ENCODE results near the gene RPL32. TPM values are rescaled to one million over a fixed set of nuclear protein-coding genes. Genes with fewer than 3 reads are reported as not detected.
"Not testable (repeated sequence)": the region's sequence is repeated elsewhere in the genome, so short reads cannot be mapped to it uniquely, and the experiment has no call there.

RPL32 gene
- total RNA-seq, 1 donor from 2014 or later = 868 TPM

DNA sequence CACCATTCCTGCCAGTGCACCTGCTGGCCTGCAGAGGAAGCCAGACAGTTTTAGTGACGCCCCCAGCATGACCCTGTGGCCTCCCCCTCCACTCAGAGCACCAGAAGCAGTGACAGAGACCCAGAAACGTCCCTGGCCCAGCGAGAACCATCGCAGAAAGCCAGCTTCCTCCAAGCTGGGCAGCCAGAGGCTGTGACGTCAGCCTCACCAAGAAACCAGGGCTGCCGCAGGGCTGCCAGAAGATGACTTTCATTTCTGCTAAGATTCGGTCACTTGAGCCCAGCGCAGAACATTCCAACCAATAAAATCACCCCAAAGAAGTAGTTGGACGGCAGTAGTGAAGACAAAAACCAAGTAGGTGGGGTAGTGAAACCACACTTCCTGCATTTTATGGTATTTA is 29.6 kb upstream of the RPL32 start:
- DNase-seq (peak; percentile 69), ATAC-seq (ENCODE audit: poor library complexity) (no peak)
- intact Hi-C loops (cut with DNase I) = no loop called here

DNA sequence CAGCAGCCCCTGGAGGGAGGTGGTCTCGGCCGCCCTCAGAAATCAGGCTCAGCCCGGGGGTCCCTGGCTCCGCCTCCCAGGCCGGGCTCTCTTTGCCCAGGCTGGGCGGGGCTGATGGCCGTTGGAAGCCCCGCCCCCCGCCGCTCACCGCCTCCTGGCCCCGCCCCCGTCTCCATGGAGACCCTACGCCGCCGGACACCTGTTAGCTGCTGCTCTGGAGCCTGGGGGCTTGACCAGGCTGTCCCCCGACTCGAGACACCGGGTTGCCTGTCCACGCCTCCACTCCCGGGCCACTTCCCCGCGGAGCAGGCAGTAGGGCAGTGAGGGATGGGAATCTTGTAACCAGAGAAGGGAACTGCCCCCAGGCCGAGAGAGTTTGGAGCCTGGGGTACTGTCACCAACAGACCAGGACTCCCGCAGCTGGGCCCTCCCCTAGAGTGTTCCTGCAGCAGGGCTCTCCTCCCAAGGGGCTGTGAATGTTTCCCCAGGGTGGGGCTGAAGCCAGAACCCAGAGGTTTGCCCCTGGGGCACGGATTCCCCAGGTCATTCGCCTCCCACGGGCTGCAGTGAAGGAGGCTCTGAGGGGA is 27.8 kb upstream of the RPL32 start:
- intact Hi-C loops (cut with DNase I) = loop anchor here (2.0 to 5.0 kb wide), 2 partner anchors 22 to 128 kb away; no protein-coding TSS in a partner anchor
- ATAC-seq (ENCODE audit: poor library complexity) (peak; percentile 80), DNase-seq (peak; percentile 69)

DNA sequence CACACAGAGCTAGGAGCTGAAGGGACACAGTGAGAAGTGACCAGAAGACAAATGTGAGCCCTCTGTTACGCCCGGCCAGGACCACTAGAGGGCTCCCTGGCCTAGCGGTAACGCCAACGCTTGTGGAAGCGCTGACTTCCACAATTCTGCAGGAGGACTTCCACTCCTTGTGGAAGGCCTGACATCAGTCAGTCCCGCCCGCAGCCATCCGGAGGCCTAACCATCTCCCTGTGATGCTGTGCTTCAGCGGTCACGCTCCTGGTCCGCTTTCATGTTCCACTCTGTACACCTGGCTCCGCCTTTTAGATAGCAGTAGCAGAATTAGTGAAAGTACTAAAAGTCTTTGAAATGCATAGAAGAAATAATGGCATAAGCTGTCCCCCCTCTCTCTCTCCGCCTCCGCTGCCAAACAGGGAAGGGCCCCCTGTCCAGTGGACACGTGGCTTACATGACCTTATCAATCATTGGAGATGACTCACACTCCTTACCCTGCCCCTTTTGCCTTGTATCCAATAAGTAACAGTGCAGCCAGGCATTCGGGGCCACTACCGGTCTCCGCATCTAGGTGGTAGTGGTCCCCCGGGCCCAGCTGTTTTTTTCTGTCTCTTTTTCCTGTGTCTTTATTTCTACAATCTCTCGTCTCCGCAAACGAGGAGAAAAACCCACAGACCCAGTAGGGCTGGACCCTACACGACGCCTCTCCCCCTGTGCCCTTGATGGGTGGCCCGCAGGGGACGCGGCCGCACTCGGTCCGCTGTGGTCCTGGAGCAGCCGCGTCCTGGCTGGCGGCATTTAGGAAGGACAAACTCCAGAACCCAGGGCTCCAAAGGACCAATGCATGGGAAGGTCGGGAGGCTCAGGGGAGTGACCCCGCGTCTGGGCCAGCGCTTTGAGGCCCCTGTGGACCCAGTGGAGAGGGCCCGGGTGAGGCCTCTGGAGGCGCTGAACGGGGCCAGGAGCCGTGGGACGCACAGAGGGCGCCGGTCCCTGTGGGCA is 27.0 kb upstream of the RPL32 start:
- intact Hi-C loops (cut with DNase I) = loop anchor here (2.0 to 5.0 kb wide), 2 partner anchors 22 to 129 kb away; no protein-coding TSS in a partner anchor
- DNase-seq = peak; percentile 91
- peak; percentile 96 for ATAC-seq (ENCODE audit: poor library complexity)

DNA sequence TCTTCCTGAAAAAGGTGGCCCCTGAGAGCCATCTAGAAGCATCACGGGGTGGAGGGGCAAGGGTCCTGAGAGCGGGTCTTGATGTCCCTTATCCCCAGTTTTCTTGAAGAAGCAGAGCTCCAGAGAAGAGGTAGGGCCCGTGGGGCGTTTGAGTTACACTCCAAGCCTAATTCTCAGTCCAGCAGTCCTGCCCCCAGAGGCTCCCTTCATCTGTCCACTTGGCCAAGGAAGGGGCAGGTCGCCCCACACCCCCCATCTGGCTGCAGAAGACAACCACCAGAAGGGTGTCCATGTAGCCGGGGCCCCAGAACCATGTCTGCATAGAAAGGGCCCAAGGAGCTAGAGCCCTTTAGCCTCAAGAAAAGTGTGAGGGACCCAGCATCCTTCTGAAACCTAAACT is 25.5 kb upstream of the RPL32 start:
- no peak for DNase-seq
- intact Hi-C loops (cut with DNase I) = loop anchor here (5.0 kb wide), 1 partner anchor 130 kb away; no protein-coding TSS in a partner anchor
- ATAC-seq (ENCODE audit: poor library complexity) = no peak

DNA sequence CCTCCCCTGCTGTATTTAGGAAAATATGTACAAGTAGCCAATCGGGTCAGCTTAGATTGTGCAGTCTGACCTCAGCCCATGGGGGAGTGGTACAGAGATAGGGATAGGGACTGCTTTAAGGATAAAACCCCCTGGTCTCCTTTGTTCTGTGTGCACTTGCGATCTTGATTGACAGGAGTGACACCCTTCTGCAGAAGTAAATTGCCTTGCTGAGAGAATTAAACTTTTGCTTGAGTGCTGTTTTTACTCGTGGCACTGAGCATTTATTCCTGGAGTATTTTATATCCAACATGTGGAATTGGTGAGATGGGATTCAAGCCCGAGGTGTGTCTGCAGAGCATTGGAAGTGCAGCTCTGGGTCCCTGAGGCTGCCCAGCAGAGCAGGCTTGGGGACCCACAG is 23.9 kb upstream of the RPL32 start:
- no peak for ATAC-seq (ENCODE audit: poor library complexity)

DNA sequence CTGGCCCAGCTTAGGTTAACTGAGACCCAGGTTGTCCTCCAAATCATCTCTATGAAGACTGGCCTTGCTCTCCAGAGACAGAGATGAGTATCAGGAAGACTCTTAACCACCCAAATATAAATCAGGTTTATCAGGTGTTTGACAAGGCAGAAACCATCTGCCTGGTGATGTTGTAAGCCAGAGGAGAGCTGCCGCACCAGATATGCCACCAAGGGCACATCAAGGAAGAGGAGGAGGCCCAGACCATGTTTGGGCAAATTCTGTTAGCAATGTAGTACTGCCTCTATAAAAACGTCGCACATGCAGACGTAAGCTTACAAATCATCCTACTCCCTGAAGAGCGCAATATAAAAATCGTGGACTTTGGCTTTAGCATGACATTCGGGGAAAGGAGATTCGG is 21.0 kb upstream of the RPL32 start:
- intact Hi-C loops (cut with DNase I) = no loop called here
- DNase-seq = no peak

More for the DNA sequence above, 23.9 kb upstream of the RPL32 start:
- intact Hi-C loops (cut with DNase I) = loop anchor here (5.0 kb wide), 1 partner anchor 132 kb away; no protein-coding TSS in a partner anchor
- no peak for DNase-seq

DNA sequence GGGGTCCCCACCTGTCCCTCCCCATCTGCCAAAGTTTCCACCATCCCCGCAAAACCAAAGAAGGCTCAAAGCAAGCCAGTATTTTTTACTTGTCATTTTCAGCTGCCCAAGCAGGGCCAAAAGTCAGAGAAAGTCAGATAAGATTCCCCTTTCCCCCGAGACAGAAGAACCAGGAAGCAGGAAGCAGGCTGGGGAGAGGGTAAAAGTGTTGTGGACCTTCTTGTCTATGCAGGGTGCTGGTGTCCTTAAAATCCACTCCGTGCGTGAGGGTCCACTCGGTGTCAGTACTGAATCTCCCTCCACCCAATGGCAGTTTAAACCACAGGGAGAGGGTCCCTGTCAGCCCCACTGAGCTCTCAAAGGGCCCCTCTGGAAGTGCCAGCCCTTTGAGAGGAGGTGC is 20.2 kb upstream of the RPL32 start:
- intact Hi-C loops (cut with DNase I) = no loop called here
- no peak for DNase-seq
- ATAC-seq (ENCODE audit: poor library complexity) = no peak

More for the DNA sequence above, 21.0 kb upstream of the RPL32 start:
- no peak for ATAC-seq (ENCODE audit: poor library complexity)

DNA sequence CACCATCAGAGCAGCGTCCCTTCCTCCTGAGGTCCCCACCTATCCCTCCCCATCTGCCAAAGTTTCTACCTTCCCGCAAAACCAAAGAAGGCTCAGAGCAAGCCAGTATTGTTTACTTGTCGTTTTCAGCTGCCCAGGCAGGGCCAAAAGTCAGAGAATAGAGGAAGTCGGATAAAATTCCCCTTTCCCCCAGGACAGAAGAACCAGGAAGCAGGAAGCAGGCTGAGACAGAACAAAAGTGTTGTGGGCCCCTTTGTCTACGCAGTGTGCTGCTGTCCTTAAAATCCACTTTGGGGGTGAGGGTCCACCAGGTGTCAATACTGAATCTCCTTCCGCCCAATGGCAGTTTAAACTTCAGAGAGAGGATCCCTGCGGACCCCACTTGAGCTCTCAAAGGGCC is 18.5 kb upstream of the RPL32 start:
- intact Hi-C loops (cut with DNase I) = no loop called here
- DNase-seq (no peak), ATAC-seq (ENCODE audit: poor library complexity) (no peak)

DNA sequence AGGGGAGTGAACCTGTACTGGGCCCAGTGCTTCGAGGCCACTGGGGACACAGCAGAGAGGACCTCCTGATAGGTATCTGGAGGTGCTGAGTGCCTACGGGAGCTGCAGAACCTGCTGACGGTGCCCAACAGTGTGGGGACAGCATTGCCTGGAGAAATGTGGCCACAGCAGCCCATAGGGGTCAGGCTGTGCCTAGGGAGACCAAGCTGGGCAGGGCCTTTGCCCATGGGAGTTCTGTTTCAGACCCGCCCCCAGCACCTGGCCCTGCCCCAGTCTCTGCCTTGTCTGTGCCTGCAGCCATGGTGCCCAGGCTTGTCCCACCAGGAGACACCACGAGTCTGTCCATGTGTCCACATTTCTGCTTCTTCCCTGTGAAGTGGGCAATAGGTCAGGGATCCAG is 15.3 kb upstream of the RPL32 start:
- DNase-seq (no peak), ATAC-seq (ENCODE audit: poor library complexity) (no peak)
- intact Hi-C loops (cut with DNase I) = no loop called here

DNA sequence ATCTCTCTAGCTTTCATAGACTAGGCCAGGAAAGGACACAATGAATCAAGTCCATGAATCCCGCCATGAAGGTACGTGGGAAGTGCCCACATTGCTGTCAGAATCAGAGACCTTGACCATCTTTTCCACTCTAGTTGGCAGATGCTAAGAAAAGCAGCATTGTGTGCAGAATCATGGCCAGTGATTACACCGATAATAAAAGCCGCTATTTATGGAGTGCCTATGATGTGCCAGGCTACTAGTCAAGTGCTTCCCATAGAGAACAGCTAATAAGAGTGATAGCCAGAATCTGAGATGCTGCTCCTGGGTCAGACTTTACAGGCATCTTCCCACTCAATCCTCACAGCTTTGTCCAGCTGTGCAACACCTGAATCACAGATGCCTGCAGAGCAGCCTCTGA is 13.2 kb upstream of the RPL32 start:
- DNase-seq = no peak
- no peak for ATAC-seq (ENCODE audit: poor library complexity)
- intact Hi-C loops (cut with DNase I) = no loop called here

DNA sequence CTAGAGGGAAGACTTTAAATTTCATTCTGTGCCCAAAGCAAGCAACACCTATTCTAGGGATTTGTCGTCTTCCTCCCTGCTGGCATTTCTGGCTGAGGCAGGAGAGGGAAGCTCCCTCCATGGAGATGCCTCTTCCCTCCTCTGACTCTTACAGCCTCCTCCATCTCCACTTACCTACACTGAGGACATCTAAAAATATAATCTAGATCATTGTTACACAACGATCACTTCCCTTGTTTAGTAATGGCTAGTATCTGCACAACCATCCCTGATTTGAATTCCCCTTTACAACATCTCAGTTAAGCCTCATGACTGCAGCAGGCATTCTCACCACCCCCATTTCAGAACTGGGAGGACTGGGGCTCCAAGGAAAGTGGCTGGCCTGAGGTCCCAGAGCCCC is 12.5 kb upstream of the RPL32 start:
- ATAC-seq (ENCODE audit: poor library complexity); intact Hi-C loops (cut with DNase I); DNase-seq: not testable (repeated sequence)

DNA sequence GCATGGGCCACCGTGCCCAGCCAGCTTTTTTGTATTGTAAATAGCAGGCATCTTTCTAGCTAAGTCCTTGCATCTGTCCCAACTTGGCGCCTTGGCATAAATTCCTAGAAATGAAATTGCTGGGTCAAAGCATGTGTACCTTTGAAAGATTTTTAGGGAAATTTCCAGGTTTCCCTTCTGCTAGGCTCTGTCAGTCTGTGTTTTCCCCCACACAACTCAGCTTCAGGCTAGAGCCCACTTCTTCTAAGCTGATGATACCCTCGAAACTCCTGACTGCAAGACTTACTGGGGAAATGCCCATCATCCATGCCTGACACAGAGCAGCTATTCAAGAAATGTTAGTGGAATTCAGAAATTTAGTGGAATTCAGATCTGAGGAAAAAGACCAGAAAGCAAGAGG is 10.8 kb upstream of the RPL32 start:
- no peak for DNase-seq
- intact Hi-C loops (cut with DNase I) = no loop called here
- ATAC-seq (ENCODE audit: poor library complexity) = no peak

DNA sequence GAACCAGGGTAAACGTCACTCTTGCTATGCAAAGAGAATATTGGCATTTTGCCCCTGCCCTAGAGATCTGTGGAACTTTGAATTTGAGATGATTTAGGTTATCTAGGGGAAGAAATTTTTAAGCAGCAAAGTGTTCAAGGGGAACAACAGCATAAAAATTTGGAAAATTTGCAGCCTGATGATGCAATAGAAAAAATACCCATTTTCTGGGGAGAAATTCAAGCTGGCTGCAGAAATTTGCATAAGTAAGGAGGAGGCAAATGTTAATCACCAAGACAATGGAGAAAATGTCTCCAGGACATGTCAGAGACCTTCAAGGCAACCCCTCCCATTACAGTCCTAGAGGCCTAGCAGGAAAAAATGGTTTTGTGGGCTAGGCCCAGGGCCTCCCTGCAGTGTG is 4.4 kb upstream of the RPL32 start:
- DNase-seq = no peak
- no peak for ATAC-seq (ENCODE audit: poor library complexity)
- intact Hi-C loops (cut with DNase I) = no loop called here

DNA sequence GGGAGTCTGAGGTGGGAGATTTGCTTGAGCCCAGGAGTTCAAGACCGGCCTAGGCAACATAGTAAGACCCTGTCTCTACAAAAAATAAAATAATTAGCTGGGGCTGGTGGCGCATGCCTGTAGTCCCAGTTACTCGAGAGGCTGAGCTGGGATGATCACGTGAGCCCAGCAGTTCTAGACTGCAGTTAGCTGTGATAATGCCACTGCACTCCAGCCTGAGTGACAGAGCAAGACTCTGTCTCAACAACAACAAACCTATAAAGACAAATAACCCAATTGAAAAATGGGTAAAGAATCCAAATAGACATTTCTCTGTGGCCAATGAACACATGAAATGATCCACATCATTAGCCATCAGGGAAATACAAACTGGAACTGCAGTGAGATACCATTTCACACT is 1.1 kb upstream of the RPL32 start:
- no peak for ATAC-seq (ENCODE audit: poor library complexity)
- no peak for DNase-seq
- intact Hi-C loops (cut with DNase I) = no loop called here

DNA sequence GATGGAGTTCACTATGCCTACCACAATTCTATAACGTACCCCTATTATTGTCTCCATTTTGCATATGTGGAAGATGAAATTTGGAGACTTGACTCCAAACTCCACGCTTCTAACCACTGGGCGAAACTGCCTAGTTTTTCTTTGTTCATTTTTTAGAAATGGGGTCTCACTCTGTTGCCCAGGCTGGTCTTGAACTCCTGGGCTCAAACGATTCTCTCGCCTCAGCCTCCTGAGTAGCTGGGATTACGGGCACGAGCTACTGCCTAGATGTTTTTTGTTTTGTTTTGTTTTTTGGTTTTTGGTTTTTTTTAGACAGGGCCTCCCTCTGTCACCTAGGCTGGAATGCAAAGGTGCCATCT is 584 bp upstream of the RPL32 start:
- ATAC-seq (ENCODE audit: poor library complexity) = no peak
- DNase-seq = no peak
- intact Hi-C loops (cut with DNase I) = no loop called here

DNA sequence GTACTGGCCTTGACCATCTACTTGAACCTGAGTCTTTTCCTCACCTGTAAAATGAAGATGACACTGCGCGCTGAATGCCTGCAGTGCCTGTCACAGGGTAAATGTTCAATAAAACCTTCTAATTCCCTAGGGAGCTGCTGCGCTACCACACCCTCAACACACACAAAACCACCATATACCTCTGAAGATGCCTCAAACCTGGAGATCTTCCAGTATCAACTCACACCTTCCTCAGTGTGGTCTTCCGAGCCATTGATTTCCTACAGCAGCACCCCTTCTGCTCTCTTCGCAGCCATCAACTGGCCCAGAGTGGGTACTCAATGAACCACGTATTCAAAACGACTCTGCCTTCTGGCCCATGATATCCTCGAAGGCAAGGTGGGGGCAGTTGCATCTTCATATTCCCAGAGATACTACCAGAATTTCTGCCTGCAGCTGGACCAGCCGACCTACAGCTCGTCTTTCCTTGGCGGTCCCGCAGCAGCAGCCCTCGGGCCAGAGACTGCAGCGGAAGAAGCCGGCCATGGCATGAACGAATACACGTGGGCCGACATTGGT is 695 bp downstream of the RPL32 start:
- intact Hi-C loops (cut with DNase I) = no loop called here
- DNase-seq (no peak), ATAC-seq (ENCODE audit: poor library complexity) (peak; percentile 49)

DNA sequence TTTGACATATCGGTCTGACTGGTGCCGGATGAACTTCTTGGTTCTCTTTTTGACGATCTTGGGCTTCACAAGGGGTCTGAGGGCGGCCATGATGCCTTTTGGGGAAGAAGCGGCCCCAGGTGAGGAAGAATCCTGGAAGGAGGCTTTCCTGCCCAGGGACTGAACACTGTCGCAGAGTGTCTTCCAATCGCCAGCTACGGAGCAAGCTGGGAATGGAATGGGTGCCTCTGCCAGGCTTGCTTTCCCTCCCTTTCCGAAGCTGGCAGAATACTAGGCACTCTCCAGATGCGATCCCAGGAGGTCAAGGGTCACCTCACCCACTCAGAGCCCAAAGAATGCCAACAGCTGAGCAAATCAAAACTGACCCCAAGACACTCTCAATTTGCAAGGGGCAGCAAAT is 1.2 kb downstream of the RPL32 start:
- intact Hi-C loops (cut with DNase I); ATAC-seq (ENCODE audit: poor library complexity); DNase-seq: not testable (repeated sequence)

DNA sequence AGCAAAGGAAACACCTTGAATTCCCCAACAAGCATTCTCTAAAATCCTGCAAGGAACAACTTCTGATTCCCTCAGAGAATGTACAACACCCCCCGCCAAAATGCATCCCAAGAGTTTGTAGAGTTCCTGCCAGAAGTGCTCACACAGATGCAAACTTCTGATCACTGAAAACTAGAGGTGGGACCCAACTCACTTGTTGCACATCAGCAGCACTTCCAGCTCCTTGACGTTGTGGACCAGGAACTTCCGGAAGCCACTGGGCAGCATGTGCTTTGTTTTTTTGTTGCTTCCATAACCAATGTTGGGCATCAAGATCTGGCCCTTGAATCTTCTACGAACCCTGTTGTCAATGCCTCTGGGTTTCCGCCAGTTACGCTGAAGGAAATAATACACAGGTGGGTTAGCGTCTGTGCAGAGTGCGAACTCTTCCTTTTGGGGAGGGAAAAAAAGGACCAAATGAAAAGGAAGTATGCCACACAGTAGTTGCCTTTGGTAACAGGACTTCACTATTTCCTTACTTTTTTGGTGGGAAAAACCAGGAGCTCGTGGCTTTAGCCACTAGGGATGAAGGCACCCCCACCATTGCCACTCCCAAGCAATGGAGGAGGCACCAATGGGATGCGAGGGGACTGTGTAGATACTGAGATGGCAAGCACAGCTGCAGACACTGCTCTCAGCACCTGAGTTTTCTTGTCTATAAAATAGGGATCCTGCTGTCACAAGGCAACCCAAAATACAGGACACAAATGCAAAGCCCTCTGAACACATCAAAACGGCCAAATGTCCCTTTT is 2.0 kb downstream of the RPL32 start:
- ATAC-seq (ENCODE audit: poor library complexity) (no peak), DNase-seq (no peak)
- intact Hi-C loops (cut with DNase I) = no loop called here

Measured in Right ventricle myocardium superior (tissue), 1 donor.